Progenitor cell of endocrine pancreas (in vitro differentiated cells): ENCODE measurements around the gene POFUT1. TPM values are rescaled to one million over a fixed set of nuclear protein-coding genes. Genes with fewer than 3 reads are reported as not detected.

Source experiments
- DNase-seq: peaks from one replicate; pipeline ENCODE4 v3.0.0; 2021; ENCODE audit warnings: low spot score; ENCODE audit not compliant: unreplicated experiment
- H3K27ac Mint-ChIP-seq: 2 replicates; pipeline ENCODE4 v1.8.0; 2021; ENCODE audit warnings: mild to moderate bottlenecking, moderate library complexity, mixed read lengths
- H3K27me3 Mint-ChIP-seq: 2 replicates; pipeline ENCODE4 v1.8.0; 2021; ENCODE audit warnings: mixed read lengths
- H3K36me3 Mint-ChIP-seq: 2 replicates; pipeline ENCODE4 v1.8.0; 2022; ENCODE audit warnings: mixed read lengths; ENCODE audit not compliant: insufficient read depth
- H3K4me1 Mint-ChIP-seq: 2 replicates; pipeline ENCODE4 v1.8.0; 2021; ENCODE audit warnings: low read depth, mixed read lengths
- H3K4me3 Mint-ChIP-seq: 2 replicates; pipeline ENCODE4 v1.8.0; 2021; ENCODE audit warnings: low read depth, mild to moderate bottlenecking, moderate library complexity, mixed read lengths
- H3K9me3 Mint-ChIP-seq: 2 replicates; pipeline ENCODE4 v1.8.0; 2021; ENCODE audit warnings: low read depth, mixed read lengths
- CTCF ChIP-seq: fragments of 200-600 bp; sonication (generic); IDR thresholded peaks from one replicate; pipeline ENCODE4 v1.5.0; 2021; ENCODE audit warnings: antibody characterized with exemption, mild to moderate bottlenecking; ENCODE audit not compliant: unreplicated experiment
- total RNA-seq: library from RNA; stranded (reverse); gene quantifications from 2 replicates; pipeline ENCODE4 v1.2.1, GENCODE V29; 2021

Gene POFUT1
- total RNA-seq, 1 donor from 2014 or later: 49.8 TPM

GRCh38 chr20:32205843-32206759 is 1.6 kb upstream of the POFUT1 start:
- Mint-ChIP-seq H3K4me3 (peak overlapping the region; percentile 97), H3K9me3 (no peaks in the 10 kb centered on the region), H3K27me3 (no peaks in the 10 kb centered on the region), H3K36me3 (peaks cover 8% of the 10 kb centered on the region), H3K27ac (peak overlapping the region; percentile 99), H3K4me1 (peaks cover 50% of the 10 kb centered on the region)
- no peak for TF ChIP-seq CTCF
- DNase-seq: no peak

- no peaks in the 10 kb centered on the region for H3K27me3 Mint-ChIP-seq
- H3K9me3 Mint-ChIP-seq: no peaks in the 10 kb centered on the region
- peaks cover 11% of the 10 kb centered on the region for H3K36me3 Mint-ChIP-seq
- no peak for DNase-seq
- H3K4me1 Mint-ChIP-seq: peaks cover 50% of the 10 kb centered on the region
- no peak for TF ChIP-seq CTCF
- H3K27ac Mint-ChIP-seq: peak overlapping the region; percentile 99
- H3K4me3 Mint-ChIP-seq: peak overlapping the region; percentile 97
Observed at GRCh38 chr20:32206760-32207625, 687 bp upstream of the POFUT1 start.

- Mint-ChIP-seq H3K27ac (peak overlapping the region; percentile 86), H3K9me3 (no peaks in the 10 kb centered on the region), H3K36me3 (peaks cover 11% of the 10 kb centered on the region), H3K4me1 (peaks cover 45% of the 10 kb centered on the region), H3K4me3 (peak overlapping the region; percentile 87), H3K27me3 (no peaks in the 10 kb centered on the region)
- no peak for TF ChIP-seq CTCF
- no peak for DNase-seq
Observed at GRCh38 chr20:32208499-32209154, 947 bp downstream of the POFUT1 start.

GRCh38 chr20:32209850-32210605 is 2.3 kb downstream of the POFUT1 start:
- Mint-ChIP-seq H3K4me1 (peaks cover 31% of the 10 kb centered on the region), H3K4me3 (peak overlapping the region; percentile 31), H3K36me3 (peaks cover 13% of the 10 kb centered on the region), H3K27me3 (no peaks in the 10 kb centered on the region), H3K27ac (peak overlapping the region; percentile 86), H3K9me3 (no peaks in the 10 kb centered on the region)
- no peak for TF ChIP-seq CTCF
- no peak for DNase-seq
